A549 (cell line): Measurements from ENCODE around the gene FHAD1. TPM values are rescaled to one million over a fixed set of nuclear protein-coding genes. Genes with fewer than 3 reads are reported as not detected.

Source experiments
- ATAC-seq, 2 experiments: fragments of 200-7000 bp in 1 of 2; fragments of >200 bp in 1 of 2; cut with Nextera tagmentation in 1 of 2; cut with Tn5 transposase in 1 of 2; 3 replicates each; pipeline versions ENCODE4 v1.8.0 to v1.9.1; 2018 to 2020; ENCODE audit warnings: mild to moderate bottlenecking in 1 of 2, moderate library complexity in 1 of 2
- CTCF ChIA-PET: fragments of 300-600 bp; sonication (Branson Sonifier 250); formaldehyde crosslinking; extraction: SDS; loops from one replicate; lab custom pipeline; 2021; ENCODE audit warnings: antibody characterized with exemption, inconsistent platforms; lab: Yijun Ruan, JAX
- POLR2A ChIA-PET: fragments of 350-600 bp; formaldehyde crosslinking; extraction: SDS; loops from one replicate; lab custom pipeline; 2021; ENCODE audit warnings: antibody characterized with exemption, inconsistent platforms; lab: Yijun Ruan, JAX
- DNase-seq, 2 experiments: peaks; one replicate each; pipeline versions ENCODE4 v3.0.0 to v3.0.0-alpha.2; 2011 to 2016; ENCODE audit warnings: low read depth in 1 of 2, low spot score in 1 of 2
- FAIRE-seq: peaks from 2 replicates; lab custom pipeline; 2011; peaks lifted over from hg19 to GRCh38; lab: Jason Lieb, UNC
- H3K27ac ChIP-seq, 2 experiments: fragments of >200 bp; sonication (Bioruptor Twin); formaldehyde crosslinking; 3 replicates each; pipeline ENCODE4 v1.5.1; 2016 to 2017
- H3K4me1 ChIP-seq: fragments of >200 bp; sonication (Bioruptor Twin); formaldehyde crosslinking; 3 replicates; pipeline ENCODE4 v1.6.1; 2016
- H3K4me2 ChIP-seq: fragments of >200 bp; sonication (Bioruptor Twin); formaldehyde crosslinking; 3 replicates; pipeline ENCODE4 v1.6.1; 2016
- H3K4me3 ChIP-seq: fragments of >200 bp; sonication (Bioruptor Twin); formaldehyde crosslinking; 3 replicates; pipeline ENCODE4 v1.5.1; 2016
- H3K9me3 ChIP-seq: fragments of >200 bp; sonication (Bioruptor Twin); formaldehyde crosslinking; 3 replicates; pipeline ENCODE4 v1.6.1; 2016
- ATOH8 ChIP-seq: fragments of 250-450 bp; sonication (Bioruptor Pico); IDR thresholded peaks from 2 replicates; pipeline ENCODE4 v1.5.0; 2020; ENCODE audit warnings: low read depth, mild to moderate bottlenecking, moderate library complexity
- CHD4 ChIP-seq: fragments of 200-600 bp; sonication (generic); IDR thresholded peaks from 2 replicates; pipeline ENCODE4 v1.6.1; 2016; ENCODE audit warnings: antibody characterized with exemption, mild to moderate bottlenecking, borderline replicate concordance
- EHF ChIP-seq: fragments of 250-450 bp; sonication (Bioruptor Pico); IDR thresholded peaks from 2 replicates; pipeline ENCODE4 v1.5.0; 2020; ENCODE audit warnings: mild to moderate bottlenecking
- GATA3 ChIP-seq: IDR thresholded peaks from 2 replicates; pipeline ENCODE4 v1.6.1; 2012; ENCODE audit warnings: borderline replicate concordance
- HEYL ChIP-seq: fragments of 250-450 bp; sonication (Bioruptor Pico); IDR thresholded peaks from 2 replicates; pipeline ENCODE4 v1.8.0; 2021; ENCODE audit warnings: mild to moderate bottlenecking, moderate library complexity
- HOXA7 ChIP-seq: fragments of 250-450 bp; sonication (Bioruptor Pico); IDR thresholded peaks from 2 replicates; pipeline ENCODE4 v1.5.0; 2020; ENCODE audit warnings: mild to moderate bottlenecking, moderate library complexity
- HOXB13 ChIP-seq: fragments of 250-450 bp; sonication (Bioruptor Pico); IDR thresholded peaks from 2 replicates; pipeline ENCODE4 v1.5.0; 2020; ENCODE audit warnings: low read depth, mild to moderate bottlenecking, moderate library complexity
- KDM1A ChIP-seq: fragments of 200-600 bp; sonication (generic); IDR thresholded peaks from 2 replicates; pipeline ENCODE4 v1.6.1; 2016; ENCODE audit warnings: low read depth, mild to moderate bottlenecking
- MAFK ChIP-seq: fragments of 450-650 bp; IDR thresholded peaks from 2 replicates; pipeline ENCODE4 v1.6.1; 2014; ENCODE audit not compliant: partially characterized antibody
- NFE2L2 ChIP-seq: fragments of 150-350 bp; conservative IDR thresholded peaks from 2 replicates; pipeline ENCODE4 v1.6.1; 2014; ENCODE audit warnings: low read length
- NPAS2 ChIP-seq: fragments of 250-450 bp; sonication (Bioruptor Pico); IDR thresholded peaks from 2 replicates; pipeline ENCODE4 v1.8.0; 2022; ENCODE audit warnings: mild to moderate bottlenecking, moderate library complexity, borderline replicate concordance
- POLR2A ChIP-seq: IDR thresholded peaks from 2 replicates; pipeline ENCODE4 v1.6.1; 2012; ENCODE audit warnings: mild to moderate bottlenecking, low read length
- RARB ChIP-seq: fragments of 250-450 bp; sonication (Bioruptor Pico); IDR thresholded peaks from 2 replicates; pipeline ENCODE4 v1.8.0; 2021; ENCODE audit warnings: mild to moderate bottlenecking, moderate library complexity
- RFX5 ChIP-seq: fragments of 450-650 bp; IDR thresholded peaks from 2 replicates; pipeline ENCODE4 v1.7.1; 2014; ENCODE audit warnings: antibody characterized with exemption, mild to moderate bottlenecking, moderate library complexity
- TFCP2L1 ChIP-seq: fragments of 250-450 bp; sonication (Bioruptor Pico); IDR thresholded peaks from 2 replicates; pipeline ENCODE4 v1.5.0; 2021; ENCODE audit warnings: mild to moderate bottlenecking
- ZC3H11A ChIP-seq: fragments of 450-650 bp; IDR thresholded peaks from 2 replicates; pipeline ENCODE4 v1.6.1; 2014; ENCODE audit warnings: antibody characterized with exemption, mild to moderate bottlenecking
- ZSCAN20 ChIP-seq: fragments of 250-450 bp; sonication (Bioruptor Pico); IDR thresholded peaks from 2 replicates; pipeline ENCODE4 v1.8.0; 2022; ENCODE audit warnings: mild to moderate bottlenecking, moderate library complexity
- WGBS: methylation state at CpG from one replicate; pipeline ENCODE4 v1.1.6; 2017; ENCODE audit errors: missing lambda C conversion rate; 5-methylcytosine and 5-hydroxymethylcytosine counted together
- polyA plus RNA-seq, 4 experiments: library from polyadenylated mRNA; depleted of rRNA in 3 of 4; stranded (reverse); fragments of >200 nt; fragmentation: RNase III in 1 of 4; extraction: RNeasy Plus Mini Kit Qiagen cat#74134 plus additional on column Dnase treatment in 1 of 4; gene quantifications; 2 replicates in 3 of 4; 3 replicates in 1 of 4; pipeline ENCODE4 v1.2.3, GENCODE V29; 2011 to 2017
- TF ChIP-seq, protein P1 (sequence below): fragments of 150-350 bp; IDR thresholded peaks from 2 replicates; pipeline ENCODE4 v1.6.1; 2014; ENCODE audit warnings: low read depth, mild to moderate bottlenecking, low read length
- TF ChIP-seq, protein P2 (sequence below): IDR thresholded peaks from 2 replicates; pipeline ENCODE4 v1.6.1; 2012

Gene FHAD1
- polyA plus RNA-seq, 2 of the 4 experiments (the other 2 are of a cell fraction), result 0.31 to 0.32 TPM

- Histone ChIP-seq H3K4me2 (no peak overlapping the region), H3K4me1 (peaks cover 18% of the 10 kb centered on the region), H3K9me3 (peaks cover 10% of the 10 kb centered on the region; the same call in 2 of the 3 replicates), H3K4me3 (no peak overlapping the region), H3K27ac (peak overlapping the region in 1 of 2 experiments; percentile 87; a peak in 3 of 6 replicates)
- no peak for FAIRE-seq
- CTCF ChIA-PET, result interaction anchor here (0.8 to 4.6 kb wide), 9 partner anchors 10 to 104 kb away, joined by 3 to 150 read pairs (median 8); no protein-coding TSS in a partner anchor
- no peak for DNase-seq
- WGBS, result 93% methylated on average over 4 of the region's 4 CpGs
- TF ChIP-seq HOXB13 (no peak), HOXA7 (no peak), HEYL (CRISPR knock-in tag) (no peak), KDM1A (no peak), ATOH8 (CRISPR knock-in tag) (no peak), NFE2L2 (no peak), RARB (CRISPR knock-in tag) (no peak), ZSCAN20 (CRISPR knock-in tag) (no peak), TFCP2L1 (CRISPR knock-in tag) (no peak)
- POLR2A ChIA-PET, result no interaction called here
- ATAC-seq, result no peak
Measured at GRCh38 chr1:15325375-15326085, 78.5 kb downstream of the FHAD1 start.

DNA sequence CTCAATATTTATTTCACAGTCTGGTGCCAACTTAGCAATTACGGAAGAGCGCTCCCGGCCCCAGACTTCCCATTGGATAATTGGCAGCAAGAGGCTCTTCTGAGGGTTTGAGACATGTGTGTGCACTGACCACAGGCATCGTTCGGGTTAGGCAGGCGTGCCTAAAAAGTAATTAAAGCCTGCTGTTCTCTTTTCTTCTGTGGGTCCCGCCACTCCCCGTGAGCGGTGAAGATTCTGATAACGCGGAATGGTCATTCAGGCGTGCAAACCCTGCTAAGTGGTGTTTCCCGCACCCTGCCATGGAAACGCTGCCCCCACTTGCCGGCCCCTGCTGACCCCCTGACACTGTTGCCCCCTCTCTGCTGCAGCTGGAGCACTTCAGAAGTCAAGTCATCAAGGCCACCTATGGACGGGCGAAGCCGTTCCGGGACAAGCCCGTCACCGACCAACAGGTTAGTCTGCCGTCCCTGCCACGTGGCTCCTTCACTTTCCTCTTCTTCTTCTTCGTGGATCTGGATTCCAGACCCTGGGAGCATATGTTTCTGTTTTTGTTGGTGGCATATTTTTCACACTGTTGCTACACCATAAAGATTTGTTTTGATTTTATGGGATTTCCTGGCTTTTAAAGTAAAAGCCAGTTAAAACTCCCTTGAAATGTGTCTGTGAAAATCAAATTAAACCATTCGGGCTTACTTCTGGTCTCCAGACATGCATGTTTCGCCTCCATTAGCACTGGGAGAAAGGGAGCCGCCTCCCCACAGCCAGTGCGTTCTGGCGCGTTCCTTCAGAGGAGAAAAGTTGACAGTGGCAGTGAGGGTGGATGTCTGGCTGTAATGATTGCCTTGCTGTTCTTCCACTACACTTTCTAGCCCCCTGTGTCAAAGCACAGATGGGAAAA lies 79.9 kb downstream of the FHAD1 start:
- H3K4me1 ChIP-seq, result peaks cover 18% of the 10 kb centered on the region
- WGBS, result 91% methylated on average over 21 of the region's 30 CpGs
- POLR2A ChIA-PET, result no interaction called here
- no peak overlapping the region for H3K4me2 ChIP-seq
- no peaks in the 10 kb centered on the region for H3K9me3 ChIP-seq
- H3K4me3 ChIP-seq, result no peak overlapping the region
- CTCF ChIA-PET, result no interaction called here
- FAIRE-seq, result no peak
- no peak for DNase-seq
- no peak for ATAC-seq
- H3K27ac ChIP-seq, result peak overlapping the region in 1 of 2 experiments; percentile 59; a peak in 3 of 6 replicates
- no peak for TF ChIP-seq ZC3H11A
- TF ChIP-seq CHD4, result no peak
- no peak for TF ChIP-seq EHF (CRISPR knock-in tag)
- no peak for TF ChIP-seq NPAS2
- no peak for TF ChIP-seq GATA3
- TF ChIP-seq POLR2A, result no peak
- TF ChIP-seq, protein P1, sequence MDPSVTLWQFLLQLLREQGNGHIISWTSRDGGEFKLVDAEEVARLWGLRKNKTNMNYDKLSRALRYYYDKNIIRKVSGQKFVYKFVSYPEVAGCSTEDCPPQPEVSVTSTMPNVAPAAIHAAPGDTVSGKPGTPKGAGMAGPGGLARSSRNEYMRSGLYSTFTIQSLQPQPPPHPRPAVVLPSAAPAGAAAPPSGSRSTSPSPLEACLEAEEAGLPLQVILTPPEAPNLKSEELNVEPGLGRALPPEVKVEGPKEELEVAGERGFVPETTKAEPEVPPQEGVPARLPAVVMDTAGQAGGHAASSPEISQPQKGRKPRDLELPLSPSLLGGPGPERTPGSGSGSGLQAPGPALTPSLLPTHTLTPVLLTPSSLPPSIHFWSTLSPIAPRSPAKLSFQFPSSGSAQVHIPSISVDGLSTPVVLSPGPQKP, result no peak
- TF ChIP-seq, protein P2, sequence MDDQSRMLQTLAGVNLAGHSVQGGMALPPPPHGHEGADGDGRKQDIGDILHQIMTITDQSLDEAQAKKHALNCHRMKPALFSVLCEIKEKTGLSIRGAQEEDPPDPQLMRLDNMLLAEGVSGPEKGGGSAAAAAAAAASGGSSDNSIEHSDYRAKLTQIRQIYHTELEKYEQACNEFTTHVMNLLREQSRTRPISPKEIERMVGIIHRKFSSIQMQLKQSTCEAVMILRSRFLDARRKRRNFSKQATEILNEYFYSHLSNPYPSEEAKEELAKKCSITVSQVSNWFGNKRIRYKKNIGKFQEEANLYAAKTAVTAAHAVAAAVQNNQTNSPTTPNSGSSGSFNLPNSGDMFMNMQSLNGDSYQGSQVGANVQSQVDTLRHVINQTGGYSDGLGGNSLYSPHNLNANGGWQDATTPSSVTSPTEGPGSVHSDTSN, result no peak
- TF ChIP-seq TFCP2L1 (CRISPR knock-in tag), result no peak
- no peak for TF ChIP-seq RFX5
- TF ChIP-seq MAFK, result no peak
